H1 (cell line): Measurements from ENCODE around the gene TMEM269. TPM values are rescaled to one million over a fixed set of nuclear protein-coding genes. Genes with fewer than 3 reads are reported as not detected.

Experiments
- ATF3 ChIP-seq: IDR thresholded peaks from 2 replicates; pipeline ENCODE4 v1.6.1; 2011; ENCODE audit warnings: low read depth, mild to moderate bottlenecking, low read length; ENCODE audit not compliant: insufficient read depth
- CHD1 ChIP-seq: IDR thresholded peaks from 2 replicates; pipeline ENCODE4 v1.6.1; 2012; ENCODE audit warnings: low read depth, low read length, improper control_type of control experiment
- EGR1 ChIP-seq: IDR thresholded peaks from 2 replicates; pipeline ENCODE4 v1.6.1; 2011; ENCODE audit warnings: low read depth, low read length, borderline replicate concordance
- HDAC2 ChIP-seq, 2 experiments: fragments of 300-600 bp in 1 of 2; sonication (generic) in 1 of 2; IDR thresholded peaks; 2 replicates each; pipeline ENCODE4 v1.6.1; 2011 to 2012; ENCODE audit warnings: low read depth in 2 of 2, low read length in 2 of 2, mild to moderate bottlenecking in 2 of 2, moderate library complexity in 2 of 2, borderline replicate concordance in 1 of 2, inconsistent platforms in 1 of 2
- KDM4A ChIP-seq: IDR thresholded peaks from one replicate; pipeline ENCODE4 v1.7.1; 2012; ENCODE audit warnings: low read depth, mild to moderate bottlenecking, moderate library complexity, low read length, inconsistent platforms; ENCODE audit not compliant: severe bottlenecking
- KDM5A ChIP-seq: fragments of 200-600 bp; IDR thresholded peaks from 2 replicates; pipeline ENCODE4 v1.7.1; 2012; ENCODE audit warnings: mild to moderate bottlenecking, low read length, inconsistent platforms, mixed read lengths
- NRF1 ChIP-seq: IDR thresholded peaks from 2 replicates; pipeline ENCODE4 v1.6.1; 2011; ENCODE audit warnings: mild to moderate bottlenecking, low read depth, low read length, improper control_type of control experiment
- PHF8 ChIP-seq: fragments of 200-600 bp; sonication (generic); conservative IDR thresholded peaks from 2 replicates; pipeline ENCODE4 v1.7.1; 2012; ENCODE audit warnings: low read depth, mild to moderate bottlenecking, inconsistent platforms, low read length, moderate library complexity
- POU5F1 ChIP-seq: IDR thresholded peaks from 2 replicates; pipeline ENCODE4 v1.6.1; 2011; ENCODE audit warnings: low read depth, mild to moderate bottlenecking, low read length, moderate library complexity
- RBBP5 ChIP-seq: IDR thresholded peaks from 2 replicates; pipeline ENCODE4 v1.7.1; 2012; ENCODE audit warnings: low read depth, mild to moderate bottlenecking, inconsistent platforms, low read length, moderate library complexity, borderline replicate concordance
- RFX5 ChIP-seq: IDR thresholded peaks from 2 replicates; pipeline ENCODE4 v1.6.1; 2011; ENCODE audit warnings: low read depth, low read length, improper control_type of control experiment, borderline replicate concordance
- RXRA ChIP-seq: IDR thresholded peaks from 2 replicates; pipeline ENCODE4 v1.6.1; 2011; ENCODE audit warnings: low read depth, mild to moderate bottlenecking, low read length, moderate library complexity; ENCODE audit not compliant: insufficient read depth
- SIRT6 ChIP-seq: IDR thresholded peaks from one replicate; pipeline ENCODE4 v1.7.1; 2012; ENCODE audit warnings: low read length, inconsistent platforms
- SRF ChIP-seq: IDR thresholded peaks from 2 replicates; pipeline ENCODE4 v1.6.1; 2011; ENCODE audit warnings: mild to moderate bottlenecking, low read depth, low read length, moderate library complexity
- TAF7 ChIP-seq: optimal IDR thresholded peaks from 2 replicates; pipeline ENCODE3; 2011; ENCODE audit warnings: low read depth, mild to moderate bottlenecking, inconsistent platforms, low read length, moderate library complexity, borderline replicate concordance
- polyA plus RNA-seq, 7 experiments: library from polyadenylated mRNA; depleted of rRNA in 3 of 7; stranded (reverse) in 5 of 7; unstranded in 2 of 7; fragments of >200 nt in 5 of 7; fragments of 200-250 nt in 2 of 7; gene quantifications; 1 replicate in 5 of 7; 2 replicates in 1 of 7; 4 replicates in 1 of 7; pipeline versions ENCODE4 v1.2.1 to v1.2.3, GENCODE V29; 2011 to 2013; ENCODE audit warnings: missing spikeins in 2 of 7, mixed read lengths in 2 of 7
- total RNA-seq: library from RNA; stranded (reverse); fragmentation: NEBNext Ultra II Directional; extraction: Animal tissue kit (Norgen Biotek cat#: 25700); gene quantifications from 2 replicates; pipeline ENCODE4 v1.2.1, GENCODE V29; 2021
- TF ChIP-seq, protein P1 (sequence below): IDR thresholded peaks from 2 replicates; pipeline ENCODE4 v1.6.1; 2012; ENCODE audit warnings: inconsistent platforms
- TF ChIP-seq, protein P2 (sequence below), 3 experiments: IDR thresholded peaks; 1 replicate in 2 of 3; 2 replicates in 1 of 3; pipeline versions ENCODE4 v1.5.1 to v1.6.1; 2011; ENCODE audit warnings: low read length in 3 of 3, mild to moderate bottlenecking in 3 of 3, inconsistent platforms in 2 of 3, low read depth in 1 of 3, moderate library complexity in 1 of 3; ENCODE audit not compliant: insufficient read depth in 1 of 3; ENCODE audit errors: control extremely low read depth in 1 of 3
- TF ChIP-seq, protein P3 (sequence below): IDR thresholded peaks from 2 replicates; pipeline ENCODE4 v1.6.1; 2011; ENCODE audit warnings: low read length, improper control_type of control experiment

The TMEM269 gene
- total and polyA plus RNA-seq, 2 of the 8 experiments (the other 6 are each of a cell fraction or from before 2014, with no cell fraction given), result 0.14 to 0.35 TPM

DNA sequence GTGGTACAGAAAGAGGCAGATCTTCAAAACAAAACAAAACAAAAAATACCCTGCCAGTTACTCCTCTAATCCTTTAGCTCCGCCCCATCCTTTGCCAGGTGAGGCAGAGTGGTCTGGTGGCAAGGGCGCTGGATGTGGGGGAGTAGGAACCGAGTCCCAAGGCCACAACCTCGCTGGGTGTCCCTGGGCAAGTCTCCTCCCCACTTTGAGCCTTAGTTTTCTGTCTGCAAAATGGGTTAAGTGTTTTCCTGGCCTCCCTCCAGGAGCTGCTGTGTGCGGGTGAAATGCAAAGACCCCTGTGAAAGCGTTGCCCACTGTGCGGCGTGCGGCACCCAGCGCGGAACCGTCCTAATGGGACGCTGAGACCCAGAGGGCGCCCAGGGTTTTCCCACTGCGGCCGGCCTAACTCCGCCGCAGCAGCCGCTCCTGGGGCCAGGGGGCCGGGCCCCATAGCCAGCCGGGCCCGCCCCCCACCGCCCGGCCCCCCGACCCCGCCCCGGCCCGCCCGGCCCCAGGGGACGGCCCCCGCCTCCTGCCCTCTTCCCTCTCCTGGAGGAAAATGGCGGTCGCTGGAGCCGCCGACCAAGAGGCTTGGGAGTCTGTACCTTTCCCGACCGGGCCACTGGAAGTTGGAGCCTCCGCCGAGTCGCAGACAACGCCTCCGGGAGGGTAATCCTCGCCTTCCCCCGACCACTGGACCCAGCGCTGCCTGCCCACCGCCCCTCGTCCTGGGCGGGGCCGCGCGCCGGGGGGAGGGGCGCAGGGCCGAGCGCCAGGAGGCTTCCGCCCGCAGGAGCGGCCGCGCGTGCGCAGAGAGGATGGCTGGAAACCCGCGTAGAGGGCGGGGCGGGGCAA lies 32.0 kb downstream of the TMEM269 start, which contains the start of the genes ERMAP and SVBP (continued):
- no peak for TF ChIP-seq SIRT6
- TF ChIP-seq POU5F1, result no peak
- no peak for TF ChIP-seq RXRA
- no peak for TF ChIP-seq RFX5
- TF ChIP-seq CHD1, result no peak
- TF ChIP-seq, protein P1, sequence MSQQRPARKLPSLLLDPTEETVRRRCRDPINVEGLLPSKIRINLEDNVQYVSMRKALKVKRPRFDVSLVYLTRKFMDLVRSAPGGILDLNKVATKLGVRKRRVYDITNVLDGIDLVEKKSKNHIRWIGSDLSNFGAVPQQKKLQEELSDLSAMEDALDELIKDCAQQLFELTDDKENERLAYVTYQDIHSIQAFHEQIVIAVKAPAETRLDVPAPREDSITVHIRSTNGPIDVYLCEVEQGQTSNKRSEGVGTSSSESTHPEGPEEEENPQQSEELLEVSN, result no peak
- TF ChIP-seq SRF, result no peak
- peak; percentile 96 for TF ChIP-seq PHF8
- peak; percentile 51 for TF ChIP-seq KDM4A
- TF ChIP-seq, protein P2, sequence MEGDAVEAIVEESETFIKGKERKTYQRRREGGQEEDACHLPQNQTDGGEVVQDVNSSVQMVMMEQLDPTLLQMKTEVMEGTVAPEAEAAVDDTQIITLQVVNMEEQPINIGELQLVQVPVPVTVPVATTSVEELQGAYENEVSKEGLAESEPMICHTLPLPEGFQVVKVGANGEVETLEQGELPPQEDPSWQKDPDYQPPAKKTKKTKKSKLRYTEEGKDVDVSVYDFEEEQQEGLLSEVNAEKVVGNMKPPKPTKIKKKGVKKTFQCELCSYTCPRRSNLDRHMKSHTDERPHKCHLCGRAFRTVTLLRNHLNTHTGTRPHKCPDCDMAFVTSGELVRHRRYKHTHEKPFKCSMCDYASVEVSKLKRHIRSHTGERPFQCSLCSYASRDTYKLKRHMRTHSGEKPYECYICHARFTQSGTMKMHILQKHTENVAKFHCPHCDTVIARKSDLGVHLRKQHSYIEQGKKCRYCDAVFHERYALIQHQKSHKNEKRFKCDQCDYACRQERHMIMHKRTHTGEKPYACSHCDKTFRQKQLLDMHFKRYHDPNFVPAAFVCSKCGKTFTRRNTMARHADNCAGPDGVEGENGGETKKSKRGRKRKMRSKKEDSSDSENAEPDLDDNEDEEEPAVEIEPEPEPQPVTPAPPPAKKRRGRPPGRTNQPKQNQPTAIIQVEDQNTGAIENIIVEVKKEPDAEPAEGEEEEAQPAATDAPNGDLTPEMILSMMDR (IDR thresholded peaks at IDR 0.05; ENCODE audit: control extremely low read depth in 1 of 3, insufficient read depth in 1 of 3, low read depth in 1 of 3, low read length in 3 of 3), result no peak
- no peak for TF ChIP-seq KDM5A
- peak; percentile 86 for TF ChIP-seq TAF7
- TF ChIP-seq NRF1, result peak; percentile 75
- TF ChIP-seq, protein P3, sequence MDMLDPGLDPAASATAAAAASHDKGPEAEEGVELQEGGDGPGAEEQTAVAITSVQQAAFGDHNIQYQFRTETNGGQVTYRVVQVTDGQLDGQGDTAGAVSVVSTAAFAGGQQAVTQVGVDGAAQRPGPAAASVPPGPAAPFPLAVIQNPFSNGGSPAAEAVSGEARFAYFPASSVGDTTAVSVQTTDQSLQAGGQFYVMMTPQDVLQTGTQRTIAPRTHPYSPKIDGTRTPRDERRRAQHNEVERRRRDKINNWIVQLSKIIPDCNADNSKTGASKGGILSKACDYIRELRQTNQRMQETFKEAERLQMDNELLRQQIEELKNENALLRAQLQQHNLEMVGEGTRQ, result no peak
- no peak for TF ChIP-seq EGR1
- TF ChIP-seq ATF3, result no peak
- TF ChIP-seq RBBP5, result peak; percentile 91; the same call in 1 of the 2 replicates
- TF ChIP-seq HDAC2 (IDR thresholded peaks at IDR 0.05; ENCODE audit: borderline replicate concordance in 1 of 2, low read depth in 2 of 2, low read length in 2 of 2), result peak in 1 of 2 experiments; percentile 83; a peak in 1 of 4 replicates
